Measurements from ENCODE around the gene HOXC5.

HOXC5 gene

DNA sequence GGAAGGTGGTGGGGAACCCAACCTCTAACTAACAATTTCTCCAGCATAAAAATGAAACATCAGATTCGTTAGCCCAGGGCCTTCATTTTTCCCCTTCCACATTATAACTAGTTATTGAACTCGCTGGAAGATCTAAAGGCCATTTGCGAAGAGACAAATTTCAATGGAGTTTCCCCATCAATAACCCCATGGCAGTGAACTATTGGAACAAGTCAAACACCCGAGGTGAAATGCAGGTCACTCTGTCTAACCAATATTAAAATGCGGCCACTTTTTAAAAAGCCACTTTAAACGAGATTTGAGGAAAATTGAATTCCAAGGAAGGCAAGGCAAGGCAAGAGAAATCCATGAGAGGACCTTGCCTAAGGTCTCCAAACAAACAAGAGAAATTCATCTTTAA lies 16.3 kb downstream of the HOXC5 start:
- no peak for DNase-seq

DNA sequence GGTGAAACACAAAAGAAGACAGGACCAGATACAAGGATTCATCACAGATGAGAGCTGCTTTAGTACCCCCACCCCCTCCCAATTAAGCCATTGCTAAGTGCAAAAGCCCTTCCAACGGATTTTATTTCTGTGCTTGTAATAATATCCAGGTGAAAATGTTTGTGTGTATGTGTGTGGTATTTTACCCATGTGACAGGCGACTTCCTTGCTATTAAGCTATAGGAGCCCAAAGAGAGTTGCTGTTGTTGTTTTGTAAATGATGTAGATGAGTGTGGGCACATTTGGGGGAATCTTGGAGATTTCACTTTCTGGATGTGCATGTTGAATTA lies 17.6 kb downstream of the HOXC5 start:
- DNase-seq: no peak

DNA sequence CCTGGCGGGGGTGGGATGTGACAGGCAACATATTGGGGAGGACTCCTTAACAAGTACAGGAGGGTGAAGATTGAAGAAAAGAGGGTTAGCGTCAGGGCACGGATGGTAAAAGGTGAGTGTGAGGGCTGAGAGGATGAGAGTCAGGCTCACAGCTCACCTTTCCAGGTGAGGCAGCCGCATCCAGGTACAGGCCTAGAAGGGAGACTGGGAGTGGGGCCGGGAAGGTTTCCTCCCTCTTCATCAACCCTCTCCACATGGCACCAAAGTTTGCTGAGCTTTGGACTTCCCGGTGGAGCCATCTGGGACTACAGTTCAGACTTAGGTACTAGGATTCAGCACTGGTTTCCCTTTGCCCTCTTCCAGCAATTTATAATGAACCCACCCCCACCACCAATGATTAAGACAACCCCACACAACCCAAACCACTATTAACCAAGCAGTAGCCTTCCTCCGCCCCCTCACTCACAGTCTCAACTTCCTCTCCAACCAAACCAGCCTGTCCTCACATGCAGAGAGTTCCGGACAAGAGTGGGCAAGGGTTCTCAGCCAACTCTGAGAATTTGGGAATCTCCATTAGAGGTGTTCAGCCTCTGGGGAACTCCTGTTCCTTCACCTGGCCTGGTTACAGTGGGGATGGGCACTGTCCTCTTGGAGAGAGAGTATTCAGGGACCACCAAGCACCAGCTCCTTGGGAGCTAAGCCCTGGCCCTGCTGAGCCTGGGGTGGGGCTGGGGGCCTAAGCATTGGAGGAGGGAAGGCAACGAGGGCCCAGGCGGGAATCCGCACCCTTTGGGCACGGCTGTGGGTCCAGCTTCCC lies 18.4 kb downstream of the HOXC5 start:
- DNase-seq: no peak

DNA sequence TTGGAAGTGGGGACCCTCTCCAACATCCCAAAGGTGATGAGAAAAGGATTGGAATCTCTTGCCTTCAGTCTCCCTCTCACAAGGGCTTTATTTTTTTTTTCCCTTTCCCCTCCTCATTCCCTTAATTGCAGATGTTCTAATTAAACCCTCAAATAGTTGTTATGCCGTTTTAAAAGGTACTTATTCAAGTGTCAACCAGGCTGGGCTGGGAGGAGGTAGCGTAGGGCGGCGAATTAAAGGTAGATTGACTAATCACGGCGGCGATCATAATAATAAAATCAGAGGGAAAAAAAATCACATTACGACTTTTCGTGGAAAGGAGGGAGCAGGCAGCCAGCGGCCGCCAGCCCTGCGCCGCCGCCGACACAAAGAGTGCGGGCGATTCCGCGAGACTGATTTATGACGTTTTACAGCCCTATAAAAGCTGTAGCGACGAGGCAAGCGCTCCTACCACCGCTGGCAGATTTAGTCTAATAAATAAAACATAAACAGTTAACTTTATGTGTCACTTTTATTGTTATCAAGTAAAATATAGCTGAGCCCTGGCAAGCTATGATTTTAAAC lies 19.1 kb downstream of the HOXC5 start:
- no peak for DNase-seq

DNA sequence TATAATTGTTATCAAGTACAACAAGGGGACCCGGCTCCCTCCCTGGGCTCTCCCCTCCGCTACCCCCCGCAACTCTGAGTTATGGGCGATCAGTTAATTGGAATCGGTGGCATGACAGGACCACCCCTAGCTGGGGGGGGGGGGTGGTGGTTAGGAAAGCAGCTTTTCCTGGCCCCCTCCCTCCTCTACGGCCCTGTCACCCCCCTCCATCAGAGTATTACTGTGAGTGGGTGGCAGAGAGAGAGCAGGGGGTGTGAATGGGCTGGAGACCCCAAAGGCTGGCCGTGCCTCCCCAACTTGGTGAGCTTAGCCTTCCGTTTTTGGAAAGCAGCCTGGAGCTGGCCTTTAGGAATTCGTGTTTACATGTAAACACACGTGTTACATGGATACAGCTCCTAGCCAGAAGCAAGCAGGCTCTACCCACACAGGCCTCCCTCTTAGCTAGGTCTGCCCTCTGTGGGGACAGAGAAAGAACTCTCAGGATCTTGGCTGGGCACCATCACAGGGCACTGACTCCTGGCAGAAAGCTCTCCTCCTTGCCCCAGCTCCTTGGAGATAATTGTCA lies 19.7 kb downstream of the HOXC5 start:
- DNase-seq: no peak

DNA sequence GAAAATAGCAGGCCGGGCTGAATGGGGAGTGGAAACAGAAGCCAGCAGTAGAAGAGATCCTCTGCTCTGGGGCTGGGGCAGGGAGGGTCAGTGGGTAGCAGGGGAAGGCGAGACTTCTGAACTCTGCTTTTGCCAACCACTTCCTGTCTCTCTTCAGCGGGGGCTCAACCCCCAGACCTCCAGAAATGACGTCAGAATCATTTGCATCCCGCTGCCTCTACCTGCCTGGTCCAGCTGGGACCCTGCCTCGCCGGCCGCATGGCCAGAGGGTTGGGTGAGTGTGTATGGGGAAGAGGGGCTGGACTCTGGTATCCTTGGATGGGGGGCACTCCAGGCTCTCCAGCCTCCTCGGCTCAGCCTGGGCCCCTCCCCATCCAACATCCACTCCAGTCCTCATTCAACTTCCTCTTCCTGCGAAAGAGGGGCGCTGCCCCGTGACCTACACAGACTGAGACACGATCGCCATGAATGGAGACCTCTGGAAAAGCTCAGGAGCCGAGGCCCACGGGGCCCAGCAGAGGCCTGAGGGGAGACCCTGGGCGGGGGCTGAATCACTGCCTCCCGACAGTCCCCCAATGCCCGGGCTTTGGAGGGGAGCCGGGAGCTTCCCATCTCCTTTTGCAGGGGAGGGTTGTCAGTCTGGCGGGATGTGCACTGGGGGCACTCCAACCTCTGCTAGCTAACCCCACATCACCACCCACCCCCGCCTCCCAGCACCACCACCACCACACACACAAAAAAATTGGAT lies 20.3 kb downstream of the HOXC5 start:
- no peak for DNase-seq

DNA sequence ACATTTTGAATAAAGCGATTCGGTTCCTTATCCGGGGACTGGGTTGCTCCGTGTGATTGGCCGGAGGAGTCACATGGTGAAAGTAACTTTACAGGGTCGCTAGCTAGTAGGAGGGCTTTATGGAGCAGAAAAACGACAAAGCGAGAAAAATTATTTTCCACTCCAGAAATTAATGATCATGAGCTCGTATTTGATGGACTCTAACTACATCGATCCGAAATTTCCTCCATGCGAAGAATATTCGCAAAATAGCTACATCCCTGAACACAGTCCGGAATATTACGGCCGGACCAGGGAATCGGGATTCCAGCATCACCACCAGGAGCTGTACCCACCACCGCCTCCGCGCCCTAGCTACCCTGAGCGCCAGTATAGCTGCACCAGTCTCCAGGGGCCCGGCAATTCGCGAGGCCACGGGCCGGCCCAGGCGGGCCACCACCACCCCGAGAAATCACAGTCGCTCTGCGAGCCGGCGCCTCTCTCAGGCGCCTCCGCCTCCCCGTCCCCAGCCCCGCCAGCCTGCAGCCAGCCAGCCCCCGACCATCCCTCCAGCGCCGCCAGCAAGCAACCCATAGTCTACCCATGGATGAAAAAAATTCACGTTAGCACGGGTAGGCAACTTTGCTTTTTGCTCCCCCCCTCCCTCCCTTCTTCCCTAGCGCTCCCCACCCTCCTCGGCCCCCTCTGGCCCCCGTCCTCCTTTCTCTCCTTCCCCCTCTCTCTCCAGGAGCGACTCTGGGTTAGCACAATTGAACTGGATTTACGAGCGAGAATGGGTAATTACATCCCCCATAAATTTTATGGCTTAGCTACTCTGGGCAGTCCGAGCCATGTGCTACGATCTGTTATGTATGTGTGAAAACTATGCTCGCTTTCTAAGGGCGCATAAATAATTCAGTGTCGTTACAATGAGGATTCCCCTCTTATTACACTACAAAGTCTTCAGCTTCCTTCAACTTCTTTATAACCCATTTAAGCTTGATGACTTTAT lies 21.2 kb downstream of the HOXC5 start, which contains the start of gene HOXC4:
TSS of gene HOXC4 (plus strand) at position 85 of the 991 bp plus-strand sequence. CDS start at position 173, 88 bp downstream.
- no peak for DNase-seq

DNA sequence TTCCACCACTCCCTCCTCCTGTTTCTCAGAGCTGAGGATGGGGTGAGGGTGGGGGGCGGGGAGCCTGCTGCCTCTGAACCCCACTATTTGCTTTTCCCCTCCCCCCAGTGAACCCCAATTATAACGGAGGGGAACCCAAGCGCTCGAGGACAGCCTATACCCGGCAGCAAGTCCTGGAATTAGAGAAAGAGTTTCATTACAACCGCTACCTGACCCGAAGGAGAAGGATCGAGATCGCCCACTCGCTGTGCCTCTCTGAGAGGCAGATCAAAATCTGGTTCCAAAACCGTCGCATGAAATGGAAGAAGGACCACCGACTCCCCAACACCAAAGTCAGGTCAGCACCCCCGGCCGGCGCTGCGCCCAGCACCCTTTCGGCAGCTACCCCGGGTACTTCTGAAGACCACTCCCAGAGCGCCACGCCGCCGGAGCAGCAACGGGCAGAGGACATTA lies 21.9 kb downstream of the HOXC5 start:
- no peak for DNase-seq

DNA sequence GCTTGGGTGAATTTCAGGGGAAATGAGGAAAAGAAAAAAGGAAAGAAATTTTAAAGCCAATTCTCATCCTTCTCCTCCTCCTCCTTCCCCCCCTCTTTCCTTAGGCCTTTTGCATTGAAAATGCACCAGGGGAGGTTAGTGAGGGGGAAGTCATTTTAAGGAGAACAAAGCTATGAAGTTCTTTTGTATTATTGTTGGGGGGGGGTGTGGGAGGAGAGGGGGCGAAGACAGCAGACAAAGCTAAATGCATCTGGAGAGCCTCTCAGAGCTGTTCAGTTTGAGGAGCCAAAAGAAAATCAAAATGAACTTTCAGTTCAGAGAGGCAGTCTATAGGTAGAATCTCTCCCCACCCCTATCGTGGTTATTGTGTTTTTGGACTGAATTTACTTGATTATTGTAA lies 22.7 kb downstream of the HOXC5 start:
- DNase-seq: no peak

DNA sequence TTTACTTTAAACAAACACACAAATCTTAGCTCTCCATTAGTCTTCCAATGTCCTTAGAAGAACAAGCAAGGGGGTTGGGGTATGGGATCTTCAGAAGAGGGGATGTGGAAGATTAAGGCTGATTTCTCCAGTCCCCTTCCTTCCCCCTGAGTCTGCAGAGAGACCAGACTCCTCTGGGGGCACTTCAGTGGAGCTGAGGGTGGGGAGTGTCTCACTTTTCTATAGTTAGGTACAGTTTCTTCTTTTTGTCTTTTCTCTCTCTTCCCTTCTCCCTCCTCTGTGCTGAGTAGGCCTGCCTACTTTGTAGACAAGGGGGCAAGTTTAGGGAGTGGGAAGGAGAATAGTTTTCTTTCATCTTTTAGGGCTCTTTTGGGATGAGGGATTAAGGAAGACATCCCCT lies 23.3 kb downstream of the HOXC5 start:
- DNase-seq: no peak

DNA sequence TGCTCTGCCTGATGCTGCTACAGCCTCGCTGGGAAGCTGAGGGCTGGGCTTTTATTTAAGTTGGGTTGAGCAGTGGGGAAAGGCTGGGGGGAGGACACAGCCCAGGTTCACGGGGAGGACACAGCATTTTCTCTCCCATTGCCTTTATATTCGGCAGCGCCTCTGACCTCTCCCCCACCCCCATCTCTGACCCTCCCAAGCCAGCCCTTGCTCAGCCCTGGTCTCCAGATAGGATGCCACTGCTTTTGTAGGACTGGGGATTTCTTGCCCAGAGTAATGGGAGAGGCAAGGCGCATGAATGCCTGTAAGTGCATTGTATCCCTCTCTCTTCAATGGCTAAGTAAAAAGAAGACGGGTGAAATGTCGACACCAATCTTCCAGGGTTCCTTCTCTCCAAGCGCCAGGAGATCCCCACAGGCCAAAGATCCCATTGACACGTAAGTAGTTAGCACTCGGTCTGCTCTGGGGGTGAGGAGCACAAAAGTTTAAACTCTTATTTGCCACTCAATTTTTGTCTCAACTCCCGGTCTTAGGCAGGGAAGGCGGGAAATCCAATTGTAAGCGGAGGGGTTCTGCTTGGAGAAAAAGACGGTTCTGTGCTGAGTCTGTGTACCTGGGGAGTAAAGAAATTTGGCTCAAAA lies 25.4 kb downstream of the HOXC5 start:
- no peak for DNase-seq

DNA sequence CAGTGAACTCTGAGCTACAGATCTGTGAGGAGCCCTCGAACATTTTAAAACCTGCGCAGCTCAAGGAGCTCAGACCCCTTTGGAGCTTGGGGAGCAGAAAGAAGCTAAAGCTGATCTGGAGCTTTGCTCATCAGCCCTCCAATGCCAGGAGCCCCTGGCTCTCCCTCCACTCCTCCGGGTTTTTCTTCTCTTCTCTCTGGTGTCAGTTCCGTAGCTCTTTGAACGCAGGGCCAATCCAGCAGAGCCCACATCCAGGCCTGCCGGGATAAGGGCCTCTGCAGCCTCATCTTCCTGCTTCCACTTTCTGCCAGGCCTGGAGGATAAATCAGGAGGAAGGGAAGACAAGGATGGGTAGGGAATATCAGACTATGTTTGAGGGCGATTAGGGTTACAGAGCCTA lies 26.8 kb downstream of the HOXC5 start:
- no peak for DNase-seq

DNA sequence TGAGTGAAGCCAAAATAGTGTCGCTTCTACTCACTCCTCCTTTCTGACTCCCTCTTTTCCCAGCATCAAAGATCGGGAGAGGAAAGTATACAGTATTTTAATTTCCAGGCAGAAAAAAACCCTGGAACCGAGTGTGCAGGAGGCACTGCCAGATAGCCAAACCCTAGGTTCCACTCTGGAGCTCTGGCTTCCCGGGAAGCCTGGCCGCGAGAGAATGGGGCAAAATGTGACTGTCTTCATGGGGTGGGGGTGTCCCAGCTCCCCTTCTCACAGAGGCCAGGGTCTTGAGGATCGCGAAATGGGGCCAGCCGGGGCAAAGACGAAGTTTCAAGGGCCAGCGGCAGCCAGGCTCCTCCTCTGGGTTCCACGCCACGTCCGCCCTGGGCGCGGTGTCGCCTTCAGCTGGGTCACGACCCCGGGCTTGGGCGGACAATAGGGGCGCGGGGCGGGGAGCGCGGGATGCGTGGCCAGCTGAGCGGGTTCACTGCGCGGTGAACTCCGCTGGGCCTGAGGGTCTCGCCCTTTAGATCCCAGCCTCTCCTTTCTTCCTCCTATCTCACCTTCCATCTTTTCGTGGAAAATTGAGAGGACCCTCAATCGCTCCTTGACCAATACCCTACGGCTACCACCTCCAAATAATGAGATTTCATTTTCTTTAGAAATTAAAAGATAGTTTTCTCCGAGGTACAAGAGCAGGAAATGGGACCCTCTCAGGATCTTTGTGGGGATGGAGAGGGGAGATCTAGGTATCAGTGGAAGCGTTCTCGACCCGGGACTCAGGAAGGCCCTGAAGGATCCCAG lies 27.5 kb downstream of the HOXC5 start:
- no peak for DNase-seq

DNA sequence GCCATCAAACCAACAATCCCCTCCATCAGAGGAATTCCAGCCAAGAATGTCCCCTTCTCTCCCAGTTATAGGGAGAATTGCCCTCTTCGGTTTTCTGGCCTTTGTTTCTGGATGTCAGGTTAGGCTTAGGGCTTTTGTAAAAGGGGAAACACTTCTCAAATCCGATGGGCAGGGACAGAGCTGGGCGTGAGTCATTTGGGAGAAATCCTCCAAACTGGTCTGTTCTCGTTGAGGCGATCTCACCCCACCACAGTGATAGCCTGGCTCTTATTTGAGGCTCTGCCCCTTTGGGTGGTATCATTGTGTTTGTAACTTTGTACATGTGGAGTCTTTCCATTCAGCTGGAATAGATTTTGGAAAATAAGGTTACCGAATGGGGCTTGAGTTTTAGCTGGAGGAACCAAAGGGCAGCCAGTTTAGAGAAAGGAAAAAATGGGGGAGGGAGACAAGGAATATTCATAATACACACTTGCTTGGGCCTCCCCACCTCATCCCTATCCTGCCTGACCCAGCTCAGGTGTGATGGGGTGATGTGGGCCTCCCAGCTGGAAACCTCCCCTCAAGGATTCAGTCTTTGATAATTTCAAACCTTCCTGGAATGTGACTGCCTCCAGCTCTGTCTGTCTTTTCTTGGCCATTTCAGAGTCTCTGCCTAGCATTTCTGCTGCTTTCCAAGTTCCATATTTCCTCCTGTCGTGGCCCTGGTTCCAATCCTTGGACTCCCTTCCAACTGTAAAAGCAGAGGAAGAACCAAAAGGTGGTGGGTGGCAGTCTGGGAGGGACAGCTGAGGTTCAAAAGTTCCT lies 28.3 kb downstream of the HOXC5 start:
- DNase-seq: no peak

DNA sequence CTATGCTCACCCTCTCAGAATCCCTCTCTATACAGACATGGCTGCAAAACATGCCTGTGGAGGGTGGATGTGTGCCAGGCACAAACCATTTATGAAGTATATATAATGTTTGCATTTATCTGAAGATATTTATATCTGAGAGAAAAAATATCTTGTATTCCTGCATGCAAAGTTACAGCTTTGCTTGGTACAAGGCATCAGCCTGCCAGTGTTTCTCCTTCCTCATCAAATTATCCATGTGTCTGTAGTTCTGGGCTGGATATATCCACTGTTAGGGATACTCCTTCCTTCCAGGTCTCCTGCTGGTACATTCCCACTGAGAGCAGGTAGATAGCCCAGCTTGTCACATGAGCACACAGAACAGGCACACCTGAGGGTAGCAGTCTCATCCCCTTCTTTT lies 32.8 kb downstream of the HOXC5 start:
- DNase-seq: no peak

DNA sequence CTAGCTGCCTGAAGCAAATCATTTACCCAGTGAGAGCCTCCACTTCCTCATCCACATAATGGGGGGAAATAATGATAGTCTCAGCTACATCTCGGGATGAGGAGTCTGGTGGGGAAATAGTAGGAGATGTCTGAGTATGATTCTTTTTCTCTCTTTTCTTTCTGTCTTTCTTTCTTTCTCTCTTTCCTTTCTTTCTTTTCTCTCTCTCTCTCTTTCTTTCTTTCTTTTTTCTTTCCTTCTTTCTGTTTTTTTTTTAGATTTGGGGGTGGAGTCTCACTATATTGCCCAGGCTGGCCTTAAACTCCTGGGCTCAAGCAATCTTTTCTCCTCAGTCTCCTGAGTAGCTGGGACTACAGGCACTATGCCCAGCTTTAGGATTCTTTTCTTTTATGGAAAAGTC lies 33.6 kb downstream of the HOXC5 start:
- no peak for DNase-seq

DNA sequence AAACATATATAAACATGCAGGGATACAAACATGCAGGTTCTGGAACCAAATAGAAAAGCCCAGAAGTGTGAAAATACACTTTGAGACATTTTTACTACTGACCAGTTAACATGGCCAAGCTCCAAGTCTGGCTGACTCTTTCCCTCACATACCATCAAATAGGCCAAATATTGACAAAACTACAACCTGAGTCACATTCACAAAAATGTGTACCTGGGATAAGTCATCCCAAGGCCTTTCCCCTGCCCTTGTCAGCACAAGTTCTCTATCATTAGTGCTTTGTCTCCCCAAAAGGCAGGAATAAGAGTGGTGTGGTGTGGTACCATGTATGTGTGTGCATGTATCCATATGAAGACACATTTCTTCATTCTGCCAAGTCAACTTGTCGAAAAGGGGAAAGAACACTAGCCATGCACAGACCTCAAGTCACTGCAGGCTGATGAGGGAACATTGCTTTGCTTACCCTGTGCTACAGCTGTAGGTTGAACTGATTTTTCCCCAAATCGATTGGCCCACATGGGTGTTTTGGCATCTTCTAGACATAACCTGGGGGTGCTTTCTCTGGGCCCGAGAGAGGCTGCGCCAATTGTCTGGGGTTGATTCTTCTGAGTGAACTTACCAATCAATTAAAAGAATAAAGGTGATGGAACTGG lies 35.7 kb downstream of the HOXC5 start:
- DNase-seq: no peak

DNA sequence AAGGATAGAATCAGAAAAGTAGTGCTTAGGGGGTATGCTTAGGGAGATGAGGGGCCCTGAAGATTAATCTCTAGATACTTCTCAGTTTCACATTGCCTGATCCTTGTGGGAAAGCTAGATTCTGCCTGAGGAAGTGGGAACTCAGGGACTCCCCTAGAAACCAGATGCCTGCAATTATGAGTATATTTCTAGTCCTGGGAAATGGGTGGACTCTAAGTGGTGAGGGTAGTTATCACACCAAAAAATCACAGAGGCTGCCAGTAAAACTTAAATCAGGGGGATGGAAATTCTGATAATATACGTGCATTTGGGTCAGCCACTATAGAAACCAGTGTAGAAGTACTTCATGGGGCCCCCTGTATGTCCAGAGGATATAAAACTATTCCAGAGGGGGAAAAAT lies 39.1 kb downstream of the HOXC5 start:
- DNase-seq: no peak

DNA sequence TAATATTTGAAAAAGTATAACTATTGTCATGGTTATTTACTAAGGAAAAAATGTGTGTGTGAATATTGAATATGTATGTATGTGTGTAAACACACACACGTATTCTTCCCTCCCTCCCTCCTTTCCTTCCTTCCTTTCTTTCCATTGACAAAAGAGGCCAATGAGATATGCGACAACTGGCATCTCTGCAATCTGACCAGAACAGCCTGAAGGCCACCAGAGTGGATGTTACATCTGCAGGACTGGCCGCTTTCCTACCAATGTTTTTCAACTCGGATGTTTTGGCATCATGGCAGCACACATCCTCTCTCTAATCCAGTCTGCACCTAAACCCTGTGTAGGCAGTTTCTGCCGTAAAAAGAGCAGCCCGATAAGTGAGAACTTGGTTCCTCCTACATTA lies 41.5 kb downstream of the HOXC5 start:
- DNase-seq: no peak

DNA sequence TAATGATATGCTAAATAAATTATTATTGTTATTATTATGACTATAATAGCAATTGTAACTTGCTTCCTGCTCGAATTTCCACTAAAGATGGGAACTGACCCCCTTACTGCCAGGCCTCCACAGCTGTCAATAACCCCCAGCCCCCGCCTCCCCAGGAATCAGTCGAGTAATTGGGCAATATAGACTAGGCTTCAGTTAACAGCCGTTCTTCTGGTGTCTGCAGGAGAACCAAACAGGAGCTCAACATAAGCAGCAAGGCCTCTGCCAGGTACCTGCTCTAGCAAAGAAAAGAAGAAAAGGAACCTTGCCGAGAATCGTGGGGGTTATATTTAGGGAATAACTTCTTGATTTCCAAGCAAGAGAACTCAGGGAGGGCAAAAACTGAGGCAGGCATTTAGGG lies 42.6 kb downstream of the HOXC5 start:
- no peak for DNase-seq
